Endothelial cell of umbilical vein (primary cell): ENCODE results near the gene CRK. TPM values are rescaled to one million over a fixed set of nuclear protein-coding genes. Genes with fewer than 3 reads are reported as not detected.

Experiments
- BruUV-seq: library from RNA; stranded (reverse); fragments of 400-500 nt; replicated peaks from 2 replicates; lab custom pipeline; 2021; lab: Mats Ljungman, UMichigan
- CTCF ChIA-PET: fragments of 300-600, 350-600 bp; sonication (Branson Sonifier 250); formaldehyde crosslinking; loops from one replicate; lab custom pipeline; 2021; ENCODE audit warnings: antibody characterized with exemption, inconsistent platforms; lab: Charles Lee
- POLR2A ChIA-PET: fragments of 300-600, 350-600 bp; sonication (Branson Sonifier 250); formaldehyde crosslinking; loops from one replicate; lab custom pipeline; 2021; ENCODE audit warnings: antibody characterized with exemption, inconsistent platforms; lab: Charles Lee
- DNase-seq: peaks from one replicate; pipeline ENCODE4 v3.0.0-alpha.2; 2011; ENCODE audit warnings: low read depth, low spot score
- FAIRE-seq: peaks from 2 replicates; lab custom pipeline; 2011; peaks lifted over from hg19 to GRCh38; lab: Jason Lieb, UNC
- H2AFZ ChIP-seq: 2 replicates; pipeline ENCODE4 v1.6.0; 2012; ENCODE audit warnings: low read depth, low read length, control low read depth, inconsistent platforms
- H3K27ac ChIP-seq: 2 replicates; pipeline ENCODE4 v1.5.1; 2011; ENCODE audit warnings: low read depth, mild to moderate bottlenecking, control low read depth, low read length, moderate library complexity; ENCODE audit not compliant: insufficient read depth
- H3K27me3 ChIP-seq, 2 experiments: 2 replicates each; pipeline versions ENCODE4 v1.6.0 to v1.6.1; 2011; ENCODE audit warnings: low read length in 2 of 2, mixed read lengths in 1 of 2; ENCODE audit not compliant: control insufficient read depth in 2 of 2, insufficient read depth in 2 of 2
- H3K36me3 ChIP-seq, 2 experiments: 2 replicates in 1 of 2; 3 replicates in 1 of 2; pipeline ENCODE4 v1.5.1; 2011; ENCODE audit warnings: low read length in 2 of 2, mild to moderate bottlenecking in 1 of 2, moderate library complexity in 1 of 2; ENCODE audit not compliant: control insufficient read depth in 2 of 2, insufficient read depth in 2 of 2; ENCODE audit errors: extremely low read depth in 1 of 2
- H3K4me1 ChIP-seq: 3 replicates; pipeline ENCODE4 v1.5.1; 2011; ENCODE audit warnings: mild to moderate bottlenecking, low read length; ENCODE audit not compliant: control insufficient read depth, insufficient read depth; ENCODE audit errors: extremely low read depth
- H3K4me2 ChIP-seq: 2 replicates; pipeline ENCODE4 v1.6.1; 2011; ENCODE audit warnings: low read length, control low read depth, mixed read lengths; ENCODE audit not compliant: insufficient read depth
- H3K4me3 ChIP-seq, 3 experiments: fragments of 200-600 bp in 1 of 3; sonication (generic), shearing (Covaris generic) in 1 of 3; replicated peaks in 1 of 3; 2 replicates each; pipeline ENCODE4 v1.5.1; 2011 to 2016; ENCODE audit warnings: control low read depth in 3 of 3, low read length in 3 of 3, mild to moderate bottlenecking in 2 of 3, inconsistent platforms in 1 of 3, low read depth in 1 of 3, moderate library complexity in 1 of 3; ENCODE audit not compliant: insufficient read depth in 1 of 3
- H3K79me2 ChIP-seq: 2 replicates; pipeline ENCODE4 v1.6.0; 2012; ENCODE audit warnings: low read length, inconsistent platforms; ENCODE audit not compliant: control insufficient read depth, insufficient read depth
- H3K9ac ChIP-seq: replicated peaks from 2 replicates; pipeline ENCODE3; 2011; ENCODE audit warnings: low read length, control low read depth; ENCODE audit not compliant: insufficient read depth; ENCODE audit errors: extremely low read depth
- H3K9me1 ChIP-seq: replicated peaks from 3 replicates; pipeline ENCODE4 v1.6.0; 2011; ENCODE audit warnings: mild to moderate bottlenecking, low read length; ENCODE audit not compliant: control insufficient read depth, insufficient read depth; ENCODE audit errors: extremely low read depth
- H3K9me3 ChIP-seq: replicated peaks from 2 replicates; pipeline ENCODE4 v1.5.1; 2012; ENCODE audit warnings: low read length, inconsistent platforms; ENCODE audit not compliant: control insufficient read depth, insufficient read depth
- H4K20me1 ChIP-seq: replicated peaks from 2 replicates; pipeline ENCODE3; 2011; ENCODE audit warnings: mild to moderate bottlenecking, low read length; ENCODE audit not compliant: control insufficient read depth, insufficient read depth; ENCODE audit errors: extremely low read depth
- EZH2 ChIP-seq: IDR thresholded peaks from 2 replicates; pipeline ENCODE4 v1.6.1; 2012; ENCODE audit warnings: borderline replicate concordance, low read depth, mild to moderate bottlenecking, moderate library complexity, low read length, inconsistent platforms; ENCODE audit not compliant: severe bottlenecking
- FOS ChIP-seq: IDR thresholded peaks from 2 replicates; pipeline ENCODE4 v1.6.1; 2011; ENCODE audit warnings: mild to moderate bottlenecking, low read length, moderate library complexity, borderline replicate concordance; ENCODE audit not compliant: insufficient read depth
- GATA2 ChIP-seq: IDR thresholded peaks from 2 replicates; pipeline ENCODE4 v1.7.0; 2011; ENCODE audit warnings: low read depth, mild to moderate bottlenecking, moderate library complexity, mixed read lengths, low read length; ENCODE audit not compliant: insufficient read length, insufficient read depth
- JUN ChIP-seq: IDR thresholded peaks from 2 replicates; pipeline ENCODE4 v1.6.1; 2011; ENCODE audit warnings: borderline replicate concordance, low read depth; ENCODE audit not compliant: insufficient read length, insufficient read depth
- MYC ChIP-seq: IDR thresholded peaks from one replicate; pipeline ENCODE4 v1.6.1; 2011; ENCODE audit warnings: mild to moderate bottlenecking, low read depth, low read length
- POLR2A ChIP-seq: IDR thresholded peaks from 2 replicates; pipeline ENCODE4 v1.6.1; 2012; ENCODE audit warnings: low read depth, mild to moderate bottlenecking, control low read depth, low read length
- POLR2AphosphoS5 ChIP-seq: IDR thresholded peaks from 2 replicates; pipeline ENCODE4 v1.6.1; 2012; ENCODE audit warnings: low read depth, mild to moderate bottlenecking, control low read depth, low read length, moderate library complexity; ENCODE audit not compliant: insufficient read depth
- dilution Hi-C: fragments of 300-500 bp; cut with MboI; formaldehyde crosslinking; loops from one replicate; pipeline ENCODE4 v1.15.0; 2019; ENCODE audit warnings: low sequenced_read_pairs; ENCODE audit not compliant: extremely low pct_ligation_motif_present
- intact Hi-C: fragments of 100-400 bp; cut with micrococcal nuclease; formaldehyde crosslinking; loops from one replicate; pipeline ENCODE4 v1.10.0; 2022
- polyA plus RNA-seq, 4 experiments: library from polyadenylated mRNA; depleted of rRNA in 3 of 4; stranded (reverse) in 3 of 4; unstranded in 1 of 4; fragments of >200 nt; gene quantifications; 2 replicates each; pipeline versions ENCODE4 v1.2.1 to v1.2.3, GENCODE V29; 2011 to 2012; ENCODE audit warnings: missing spikeins in 1 of 4
- total RNA-seq: library from RNA; stranded (reverse); gene quantifications from 2 replicates; pipeline ENCODE4 v1.2.3, GENCODE V29; 2021
- TF ChIP-seq, protein P1 (sequence below): IDR thresholded peaks from 2 replicates; pipeline ENCODE4 v1.6.1; 2011; ENCODE audit not compliant: insufficient read depth, insufficient read length
- TF ChIP-seq, protein P2 (sequence below), 2 donors: IDR thresholded peaks; 1 replicate in 1 of 2; 2 replicates in 1 of 2; pipeline ENCODE4 v1.5.1; 2011; ENCODE audit warnings: low read length in 2 of 2, mild to moderate bottlenecking in 2 of 2, moderate library complexity in 2 of 2, control low read depth in 1 of 2, inconsistent platforms in 1 of 2, low read depth in 1 of 2; ENCODE audit not compliant: insufficient read depth in 1 of 2; ENCODE audit errors: extremely low read depth in 1 of 2

Gene CRK
- total and polyA plus RNA-seq, 2 donors (not counting 3 experiments of a cell fraction or from before 2014, with no cell fraction given): 52.8 to 67.2 TPM

DNA sequence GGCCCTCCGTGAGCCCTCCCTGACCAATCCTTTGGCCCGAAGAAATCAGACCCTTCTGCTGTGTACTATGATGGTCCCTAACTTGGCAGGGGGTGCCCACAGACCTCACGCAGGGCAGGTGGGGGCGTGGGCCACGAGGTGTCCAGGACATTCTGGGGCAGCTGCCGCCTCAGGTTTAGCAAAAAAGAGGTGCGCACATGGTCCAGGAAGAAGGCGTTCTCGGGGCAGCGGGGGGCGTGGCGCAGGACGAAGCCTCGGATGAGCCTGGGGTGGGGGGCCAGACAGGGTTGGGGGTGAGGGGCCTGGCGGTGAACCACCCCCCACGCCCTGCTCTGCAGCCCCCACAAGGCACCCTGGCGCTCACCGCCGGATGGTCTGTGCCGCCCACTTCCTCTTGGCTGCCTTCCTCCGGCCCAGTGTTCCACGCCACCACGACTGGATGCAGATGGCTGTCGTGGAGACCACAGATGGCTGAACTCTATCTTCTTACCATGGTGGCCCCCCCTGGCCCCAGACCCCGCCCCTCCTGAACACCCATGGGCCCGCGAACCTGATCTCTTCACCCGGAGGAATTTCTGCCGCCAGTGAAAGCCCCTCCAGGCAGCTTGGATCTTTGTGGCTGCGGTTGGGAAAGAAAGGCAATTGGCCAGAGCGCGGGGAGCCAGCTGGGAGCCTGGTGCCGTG, 14.2 kb upstream of the CRK start:
- no peaks in the 10 kb centered on the region for H3K9me3 ChIP-seq
- CTCF ChIA-PET: interaction anchor here (0.7 to 0.8 kb wide), 2 partner anchors 46 to 105 kb away, joined by 3 to 4 read pairs; partner anchors contain the start of gene INPP5K
- DNase-seq (no peak), FAIRE-seq (no peak)
- no peak overlapping the region for H3K9ac ChIP-seq
- no peak overlapping the region for H3K4me2 ChIP-seq
- dilution Hi-C loops: no loop called here
- no TSS peak for BruUV-seq
- POLR2A ChIA-PET: no interaction called here
- H2AFZ ChIP-seq: no peak overlapping the region
- H3K9me1 ChIP-seq: no peaks in the 10 kb centered on the region
- no peak for TF ChIP-seq JUN
- TF ChIP-seq, protein P1, sequence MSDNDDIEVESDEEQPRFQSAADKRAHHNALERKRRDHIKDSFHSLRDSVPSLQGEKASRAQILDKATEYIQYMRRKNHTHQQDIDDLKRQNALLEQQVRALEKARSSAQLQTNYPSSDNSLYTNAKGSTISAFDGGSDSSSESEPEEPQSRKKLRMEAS: no peak
- TF ChIP-seq FOS: no peak
- TF ChIP-seq, protein P2, sequence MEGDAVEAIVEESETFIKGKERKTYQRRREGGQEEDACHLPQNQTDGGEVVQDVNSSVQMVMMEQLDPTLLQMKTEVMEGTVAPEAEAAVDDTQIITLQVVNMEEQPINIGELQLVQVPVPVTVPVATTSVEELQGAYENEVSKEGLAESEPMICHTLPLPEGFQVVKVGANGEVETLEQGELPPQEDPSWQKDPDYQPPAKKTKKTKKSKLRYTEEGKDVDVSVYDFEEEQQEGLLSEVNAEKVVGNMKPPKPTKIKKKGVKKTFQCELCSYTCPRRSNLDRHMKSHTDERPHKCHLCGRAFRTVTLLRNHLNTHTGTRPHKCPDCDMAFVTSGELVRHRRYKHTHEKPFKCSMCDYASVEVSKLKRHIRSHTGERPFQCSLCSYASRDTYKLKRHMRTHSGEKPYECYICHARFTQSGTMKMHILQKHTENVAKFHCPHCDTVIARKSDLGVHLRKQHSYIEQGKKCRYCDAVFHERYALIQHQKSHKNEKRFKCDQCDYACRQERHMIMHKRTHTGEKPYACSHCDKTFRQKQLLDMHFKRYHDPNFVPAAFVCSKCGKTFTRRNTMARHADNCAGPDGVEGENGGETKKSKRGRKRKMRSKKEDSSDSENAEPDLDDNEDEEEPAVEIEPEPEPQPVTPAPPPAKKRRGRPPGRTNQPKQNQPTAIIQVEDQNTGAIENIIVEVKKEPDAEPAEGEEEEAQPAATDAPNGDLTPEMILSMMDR (IDR thresholded peaks at IDR 0.05; ENCODE audit: extremely low read depth in 1 of 2, insufficient read depth in 1 of 2, low read depth in 1 of 2, low read length in 2 of 2): no peak
- no peak for TF ChIP-seq EZH2
- TF ChIP-seq GATA2: no peak
- no peak for TF ChIP-seq POLR2AphosphoS5
- TF ChIP-seq MYC: no peak
- no peak for TF ChIP-seq POLR2A
- intact Hi-C loops: no loop called here
- no peak overlapping the region for H3K4me3 ChIP-seq
- no peaks in the 10 kb centered on the region for H4K20me1 ChIP-seq
- peaks cover 5 to 47% of the 10 kb centered on the region in 2 experiments for H3K36me3 ChIP-seq
- no peaks in the 10 kb centered on the region for H3K27me3 ChIP-seq
- no peaks in the 10 kb centered on the region for H3K4me1 ChIP-seq
- H3K79me2 ChIP-seq: no peaks in the 10 kb centered on the region
- H3K27ac ChIP-seq: no peak overlapping the region
